Caco-2 (cell line): Measurements from ENCODE around the gene ANKFN1. TPM values are rescaled to one million over a fixed set of nuclear protein-coding genes. Genes with fewer than 3 reads are reported as not detected.

ENCODE experiments used
- BruUV-seq: library from RNA; stranded (reverse); fragments of 400-500 nt; replicated peaks from 2 replicates; lab custom pipeline; 2021; lab: Mats Ljungman, UMichigan
- CTCF ChIA-PET: fragments of 300-600 bp; sonication (Branson Sonifier 250); formaldehyde crosslinking; loops from one replicate; lab custom pipeline; 2022; ENCODE audit warnings: antibody characterized with exemption; lab: Charles Lee
- POLR2A ChIA-PET: fragments of 300-600 bp; sonication (Branson Sonifier 250); formaldehyde crosslinking; loops from one replicate; lab custom pipeline; 2022; ENCODE audit warnings: antibody characterized with exemption; lab: Charles Lee
- DNase-seq, 2 experiments: peaks; one replicate each; pipeline versions ENCODE4 v3.0.0 to v3.0.0-alpha.2; 2020 to 2022
- H3K27me3 ChIP-seq: replicated peaks from 2 replicates; pipeline ENCODE4 v1.6.0; 2011; ENCODE audit warnings: low read length; ENCODE audit not compliant: control insufficient read depth, insufficient read depth
- H3K36me3 ChIP-seq: 2 replicates; pipeline ENCODE4 v1.5.1; 2011; ENCODE audit warnings: low read length; ENCODE audit not compliant: control insufficient read depth, insufficient read depth
- H3K4me1 ChIP-seq: fragments of 250-450 bp; sonication (Bioruptor Pico); 2 replicates; pipeline ENCODE4 v1.5.1; 2020; ENCODE audit warnings: mild to moderate bottlenecking
- H3K4me3 ChIP-seq: 2 replicates; pipeline ENCODE4 v1.5.1; 2011; ENCODE audit warnings: low read depth, mild to moderate bottlenecking, control low read depth, low read length
- H3K9me3 ChIP-seq: fragments of 250-450 bp; sonication (Bioruptor Pico); 2 replicates; pipeline ENCODE4 v1.5.1; 2020; ENCODE audit warnings: mild to moderate bottlenecking, moderate library complexity
- H3K27ac Mint-ChIP-seq: one replicate; pipeline ENCODE4 v1.8.0; 2022; ENCODE audit warnings: mixed read lengths; ENCODE audit not compliant: unreplicated experiment
- H3K27me3 Mint-ChIP-seq: one replicate; pipeline ENCODE4 v1.8.0; 2022; ENCODE audit warnings: mixed read lengths; ENCODE audit not compliant: insufficient read depth, unreplicated experiment
- H3K36me3 Mint-ChIP-seq: one replicate; pipeline ENCODE4 v1.8.0; 2022; ENCODE audit warnings: mild to moderate bottlenecking, mixed read lengths; ENCODE audit not compliant: insufficient read depth, unreplicated experiment
- H3K4me1 Mint-ChIP-seq: one replicate; pipeline ENCODE4 v1.8.0; 2022; ENCODE audit warnings: low read depth, mixed read lengths; ENCODE audit not compliant: unreplicated experiment
- H3K4me3 Mint-ChIP-seq: one replicate; pipeline ENCODE4 v1.8.0; 2022; ENCODE audit warnings: mild to moderate bottlenecking, moderate library complexity, mixed read lengths; ENCODE audit not compliant: unreplicated experiment
- H3K9me3 Mint-ChIP-seq: one replicate; pipeline ENCODE4 v1.8.0; 2022; ENCODE audit warnings: mixed read lengths; ENCODE audit not compliant: unreplicated experiment
- CTCF ChIP-seq, 2 experiments: fragments of 200-600 bp in 1 of 2; IDR thresholded peaks; 1 replicate in 1 of 2; 2 replicates in 1 of 2; pipeline versions ENCODE4 v1.5.1 to v1.8.0; 2011 to 2022; ENCODE audit warnings: antibody characterized with exemption in 1 of 2, control low read depth in 1 of 2, inconsistent platforms in 1 of 2, low read depth in 1 of 2, low read length in 1 of 2, mild to moderate bottlenecking in 1 of 2, moderate library complexity in 1 of 2; ENCODE audit not compliant: insufficient read depth in 1 of 2, severe bottlenecking in 1 of 2, unreplicated experiment in 1 of 2
- intact Hi-C: fragments of 100-400 bp; cut with micrococcal nuclease; formaldehyde crosslinking; loops from one replicate; pipeline ENCODE4 v1.10.0; 2022; ENCODE audit not compliant: unreplicated experiment
- total RNA-seq: library from RNA; stranded (reverse); gene quantifications from 2 replicates; pipeline ENCODE4 v1.2.3, GENCODE V29; 2022

ANKFN1 gene
- total RNA-seq, 1 experiment from 2014 or later: 0.34 TPM

GRCh38 chr17:56557682-56558081 lies 404.4 kb downstream of the ANKFN1 start:
- BruUV-seq: no TSS peak
- Mint-ChIP-seq H3K9me3 (peaks cover 10% of the 10 kb centered on the region), H3K27me3 (peaks cover 12% of the 10 kb centered on the region), H3K4me3 (no peak overlapping the region), H3K36me3 (no peaks in the 10 kb centered on the region), H3K27ac (no peak overlapping the region), H3K4me1 (no peaks in the 10 kb centered on the region)
- H3K27me3 ChIP-seq: no peaks in the 10 kb centered on the region
- peaks cover 9% of the 10 kb centered on the region; the same call in 1 of the 2 replicates for H3K9me3 ChIP-seq
- intact Hi-C loops: no loop called here
- ChIA-PET POLR2A (no interaction called here), CTCF (interaction anchor here (1.0 kb wide), 1 partner anchor 158 kb away, joined by 4 read pairs; no protein-coding TSS in a partner anchor)
- no peak for DNase-seq
- H3K36me3 ChIP-seq: no peaks in the 10 kb centered on the region
- H3K4me1 ChIP-seq: no peaks in the 10 kb centered on the region
- no peak for TF ChIP-seq CTCF (IDR thresholded peaks at IDR 0.05; ENCODE audit: insufficient read depth in 1 of 2, low read depth in 1 of 2, low read length in 1 of 2, severe bottlenecking in 1 of 2, unreplicated experiment in 1 of 2)
- no peak overlapping the region for H3K4me3 ChIP-seq

- no TSS peak for BruUV-seq
- H3K36me3 Mint-ChIP-seq: no peaks in the 10 kb centered on the region
- intact Hi-C loops: no loop called here
- POLR2A ChIA-PET: no interaction called here
- peaks cover 9% of the 10 kb centered on the region; the same call in 1 of the 2 replicates for H3K9me3 ChIP-seq
- no peaks in the 10 kb centered on the region for H3K4me1 ChIP-seq
- CTCF ChIA-PET: interaction anchor here (1.0 kb wide), 1 partner anchor 157 kb away, joined by 4 read pairs; no protein-coding TSS in a partner anchor
- H3K4me3 Mint-ChIP-seq: no peak overlapping the region
- H3K4me1 Mint-ChIP-seq: no peaks in the 10 kb centered on the region
- H3K36me3 ChIP-seq: no peaks in the 10 kb centered on the region
- DNase-seq: no peak
- H3K27me3 ChIP-seq: no peaks in the 10 kb centered on the region
- TF ChIP-seq CTCF (IDR thresholded peaks at IDR 0.05; ENCODE audit: insufficient read depth in 1 of 2, low read depth in 1 of 2, low read length in 1 of 2, severe bottlenecking in 1 of 2, unreplicated experiment in 1 of 2): no peak
- H3K27me3 Mint-ChIP-seq: peaks cover 12% of the 10 kb centered on the region
- H3K4me3 ChIP-seq: no peak overlapping the region
- peaks cover 10% of the 10 kb centered on the region for H3K9me3 Mint-ChIP-seq
- no peak overlapping the region for H3K27ac Mint-ChIP-seq
Observed at GRCh38 chr17:56558088-56558487, 404.8 kb downstream of the ANKFN1 start.
